A673 (cell line): ENCODE measurements around the gene NEGR1. TPM values are rescaled to one million over a fixed set of nuclear protein-coding genes. Genes with fewer than 3 reads are reported as not detected.
A peak's percentile ranks its signal among the peaks of the same experiment; 100 is the strongest.

Experiments
- BruUV-seq: library from RNA; stranded (reverse); fragments of 400-500 nt; replicated peaks from 2 replicates; lab custom pipeline; 2021; lab: Mats Ljungman, UMichigan
- CTCF ChIA-PET: fragments of 300-600 bp; sonication (Branson Sonifier 250); formaldehyde crosslinking; loops from one replicate; lab custom pipeline; 2022; ENCODE audit warnings: antibody characterized with exemption; lab: Charles Lee
- POLR2A ChIA-PET: fragments of 300-600 bp; sonication (Branson Sonifier 250); formaldehyde crosslinking; loops from one replicate; lab custom pipeline; 2022; ENCODE audit warnings: antibody characterized with exemption; ENCODE audit not compliant: low non-redundant PET; lab: Charles Lee
- DNase-seq: peaks from one replicate; pipeline ENCODE4 v3.0.0-alpha.2; 2015; ENCODE audit warnings: low spot score
- H3K27ac ChIP-seq: fragments of 200-600 bp; sonication (generic); 2 replicates; pipeline ENCODE4 v1.5.1; 2016; ENCODE audit warnings: mixed run types, low read depth, mild to moderate bottlenecking, mixed read lengths, antibody characterized with exemption, low read length; ENCODE audit not compliant: poor library complexity, severe bottlenecking
- H3K27me3 ChIP-seq: fragments of 200-600 bp; sonication (generic); replicated peaks from 2 replicates; pipeline ENCODE4 v1.6.1; 2017; ENCODE audit warnings: mixed run types, low read depth, mild to moderate bottlenecking, mixed read lengths, antibody characterized with exemption, low read length; ENCODE audit not compliant: insufficient read depth, poor library complexity
- H3K36me3 ChIP-seq: fragments of 200-600 bp; sonication (generic); 2 replicates; pipeline ENCODE4 v1.6.1; 2016; ENCODE audit warnings: mixed run types, mild to moderate bottlenecking, mixed read lengths, antibody characterized with exemption, low read length; ENCODE audit not compliant: insufficient read depth, poor library complexity, severe bottlenecking
- H3K4me1 ChIP-seq: fragments of 200-600 bp; sonication (generic); 2 replicates; pipeline ENCODE4 v1.6.1; 2017; ENCODE audit warnings: mixed run types, mild to moderate bottlenecking, mixed read lengths, antibody characterized with exemption, low read length; ENCODE audit not compliant: insufficient read depth, poor library complexity, severe bottlenecking
- H3K4me3 ChIP-seq: fragments of 200-600 bp; sonication (generic); 2 replicates; pipeline ENCODE4 v1.5.1; 2016; ENCODE audit warnings: low read depth, mixed run types, mild to moderate bottlenecking, mixed read lengths, low read length; ENCODE audit not compliant: poor library complexity, severe bottlenecking
- H3K9me3 ChIP-seq: fragments of 200-600 bp; sonication (generic); 2 replicates; pipeline ENCODE4 v1.6.1; 2016; ENCODE audit warnings: mixed run types, low read depth, mild to moderate bottlenecking, mixed read lengths, antibody characterized with exemption, low read length; ENCODE audit not compliant: poor library complexity, severe bottlenecking
- CTCF ChIP-seq: fragments of 300-800, 200-600 bp; sonication (generic); conservative IDR thresholded peaks from 2 replicates; pipeline ENCODE4 v1.5.1; 2017; ENCODE audit warnings: low read depth, mild to moderate bottlenecking, antibody characterized with exemption, low read length, moderate library complexity, mixed read lengths
- EZH2 ChIP-seq: fragments of 200-600 bp; sonication (generic); IDR thresholded peaks from 2 replicates; pipeline ENCODE4 v1.6.1; 2017; ENCODE audit warnings: borderline replicate concordance, low read depth, mild to moderate bottlenecking, mixed read lengths, antibody characterized with exemption, low read length; ENCODE audit not compliant: poor library complexity, severe bottlenecking
- intact Hi-C: fragments of 100-400 bp; cut with micrococcal nuclease; formaldehyde crosslinking; loops from one replicate; pipeline ENCODE4 v1.10.0; 2022; ENCODE audit not compliant: unreplicated experiment
- total RNA-seq: library from RNA; stranded (reverse); gene quantifications from 2 replicates; pipeline ENCODE4 v1.2.3, GENCODE V29; 2021

NEGR1 gene
- total RNA-seq, 1 experiment from 2014 or later = 7.6 TPM

DNA sequence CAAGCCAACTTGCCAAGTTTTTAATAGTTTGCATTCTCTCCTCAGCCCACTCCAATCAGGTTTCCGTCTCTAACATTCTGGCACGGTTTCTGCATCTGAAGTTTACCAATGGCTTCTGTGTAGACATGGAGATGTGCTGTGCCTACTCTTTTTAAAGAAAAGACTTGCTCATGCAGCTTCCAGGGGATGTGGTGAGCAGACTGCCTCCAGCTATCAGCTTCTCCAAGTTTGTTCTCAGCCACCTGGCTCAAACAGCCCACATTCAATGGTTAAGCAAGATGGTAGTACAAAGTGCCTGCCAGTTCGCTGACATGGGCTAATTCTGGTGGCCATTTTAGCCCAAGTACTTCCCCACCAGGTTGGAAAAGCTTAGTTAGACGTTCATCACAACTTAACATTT, 465.3 kb downstream of the NEGR1 start:
- intact Hi-C loops = no loop called here

GRCh38 chr1:71809085-71809484, 473.3 kb downstream of the NEGR1 start:
- TF ChIP-seq CTCF (no peak), EZH2 (no peak)
- intact Hi-C loops = no loop called here
- H3K4me3 ChIP-seq = no peak overlapping the region
- H3K9me3 ChIP-seq = no peaks in the 10 kb centered on the region
- H3K4me1 ChIP-seq = peaks cover 3% of the 10 kb centered on the region
- no TSS peak for BruUV-seq
- CTCF ChIA-PET = no interaction called here
- DNase-seq = peak; percentile 7
- no peaks in the 10 kb centered on the region for H3K27me3 ChIP-seq
- H3K27ac ChIP-seq = no peak overlapping the region
- POLR2A ChIA-PET = no interaction called here
- H3K36me3 ChIP-seq = no peaks in the 10 kb centered on the region

More for the DNA sequence above, 465.3 kb downstream of the NEGR1 start:
- no peaks in the 10 kb centered on the region for H3K36me3 ChIP-seq
- H3K4me1 ChIP-seq = no peaks in the 10 kb centered on the region
- H3K4me3 ChIP-seq = no peak overlapping the region
- H3K27me3 ChIP-seq = no peaks in the 10 kb centered on the region
- TF ChIP-seq EZH2 = no peak
- no peak for TF ChIP-seq CTCF
- H3K27ac ChIP-seq = no peak overlapping the region
- DNase-seq = no peak
- H3K9me3 ChIP-seq = no peaks in the 10 kb centered on the region
- no TSS peak for BruUV-seq
- POLR2A ChIA-PET = no interaction called here
- CTCF ChIA-PET = no interaction called here

- ChIA-PET POLR2A (no interaction called here), CTCF (no interaction called here)
- Histone ChIP-seq H3K36me3 (no peaks in the 10 kb centered on the region), H3K4me3 (no peak overlapping the region), H3K4me1 (peaks cover under 1% of the 10 kb centered on the region), H3K9me3 (no peaks in the 10 kb centered on the region), H3K27me3 (no peaks in the 10 kb centered on the region), H3K27ac (no peak overlapping the region)
- DNase-seq = peak; percentile 8
- no TSS peak for BruUV-seq
- TF ChIP-seq EZH2 = no peak
- TF ChIP-seq CTCF = no peak
- intact Hi-C loops = no loop called here
Measured at GRCh38 chr1:71804140-71804539, 478.2 kb downstream of the NEGR1 start.
